T-helper 2 cell (primary cell): ENCODE measurements around the gene BLOC1S4.

Experiments
- DNase-seq, 5 experiments: peaks; one replicate each; pipeline versions ENCODE4 v3.0.0 to v3.0.0-alpha.2; 2012 to 2022

BLOC1S4 gene

DNA sequence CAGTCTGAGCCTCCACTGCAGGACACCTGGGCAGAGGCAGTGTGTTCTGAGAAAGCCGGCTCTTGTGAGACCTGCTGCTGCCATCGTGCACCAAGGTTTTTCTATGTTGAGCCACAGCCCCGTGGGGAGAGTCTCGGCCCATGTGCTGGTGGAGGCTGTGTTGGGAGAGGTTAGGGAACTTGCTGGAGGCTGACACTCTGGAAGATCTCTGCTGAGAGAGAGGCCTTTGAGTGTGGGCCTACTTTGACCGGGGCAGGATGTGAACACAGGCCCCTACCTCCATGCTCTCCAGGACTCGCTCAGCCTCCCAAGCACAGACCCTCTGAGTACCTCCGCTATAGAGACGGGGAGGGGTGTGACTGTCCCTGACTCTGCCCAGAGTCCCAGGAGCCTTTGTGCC, 23.6 kb upstream of the BLOC1S4 start:
- DNase-seq: no peak

DNA sequence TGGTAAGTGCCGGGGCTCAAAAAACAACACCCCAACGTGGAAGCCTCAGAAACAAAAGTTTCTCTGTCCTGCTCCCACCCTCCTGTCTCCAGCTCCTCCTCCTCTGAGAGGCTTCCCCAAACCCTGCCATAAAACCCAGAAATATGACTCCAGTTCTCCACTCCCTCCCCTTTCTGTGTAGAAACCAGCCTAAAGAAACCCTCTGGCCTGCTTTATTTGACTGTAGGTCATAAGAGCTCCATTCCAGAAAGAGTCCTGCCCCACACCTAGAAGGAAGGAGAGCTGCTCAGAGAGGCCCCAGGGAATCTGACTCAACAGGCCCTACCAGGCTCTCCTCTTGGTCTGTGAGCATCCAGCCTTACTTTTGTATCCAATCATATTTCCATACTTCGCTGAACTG, 23.2 kb upstream of the BLOC1S4 start:
- no peak for DNase-seq

DNA sequence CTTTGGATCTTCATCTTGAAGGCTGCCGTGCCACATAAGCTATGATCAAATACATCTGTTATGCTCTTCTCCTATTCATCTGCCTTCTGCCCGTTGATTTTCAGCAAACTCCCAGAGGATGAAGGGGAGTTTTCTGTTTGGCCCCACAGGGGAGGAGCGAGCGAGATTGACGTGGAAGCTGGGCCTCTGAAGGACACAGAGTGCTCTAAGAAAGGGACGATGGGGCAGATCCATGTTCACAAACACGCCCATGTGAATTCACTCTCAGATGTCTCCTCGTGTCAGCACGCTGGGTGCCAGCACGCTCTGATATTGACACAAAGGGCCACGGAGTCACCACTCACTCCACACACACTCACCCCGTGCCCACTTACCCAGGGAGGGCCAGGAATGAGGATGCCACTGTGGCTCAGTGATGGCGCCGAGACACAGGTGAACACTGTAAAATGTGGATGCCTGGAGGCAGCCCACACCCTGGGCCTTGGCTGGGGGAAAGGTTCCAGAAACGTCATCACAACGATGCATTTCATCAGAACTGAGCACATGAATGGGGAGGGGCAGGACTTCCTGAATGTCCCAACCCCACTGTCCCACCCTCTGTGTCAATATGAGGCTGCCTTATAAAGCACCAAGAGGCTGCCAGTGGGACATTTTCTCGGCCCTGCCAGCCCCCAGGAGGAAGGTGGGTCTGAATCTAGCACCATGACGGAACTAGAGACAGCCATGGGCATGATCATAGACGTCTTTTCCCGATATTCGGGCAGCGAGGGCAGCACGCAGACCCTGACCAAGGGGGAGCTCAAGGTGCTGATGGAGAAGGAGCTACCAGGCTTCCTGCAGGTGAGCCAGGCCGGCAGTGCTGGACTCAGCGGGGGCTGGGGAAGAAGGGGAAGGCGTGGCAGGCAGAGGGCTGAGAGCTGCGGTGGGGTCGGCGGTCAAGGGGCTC, 22.5 kb upstream of the BLOC1S4 start, which contains the start of gene S100P:
Gene S100P (plus strand): TSS at position 648 of the 946 bp plus-strand sequence. CDS start 55 bp downstream, at position 703.
- DNase-seq: peak in 1 of 5 experiments; percentile 41

DNA sequence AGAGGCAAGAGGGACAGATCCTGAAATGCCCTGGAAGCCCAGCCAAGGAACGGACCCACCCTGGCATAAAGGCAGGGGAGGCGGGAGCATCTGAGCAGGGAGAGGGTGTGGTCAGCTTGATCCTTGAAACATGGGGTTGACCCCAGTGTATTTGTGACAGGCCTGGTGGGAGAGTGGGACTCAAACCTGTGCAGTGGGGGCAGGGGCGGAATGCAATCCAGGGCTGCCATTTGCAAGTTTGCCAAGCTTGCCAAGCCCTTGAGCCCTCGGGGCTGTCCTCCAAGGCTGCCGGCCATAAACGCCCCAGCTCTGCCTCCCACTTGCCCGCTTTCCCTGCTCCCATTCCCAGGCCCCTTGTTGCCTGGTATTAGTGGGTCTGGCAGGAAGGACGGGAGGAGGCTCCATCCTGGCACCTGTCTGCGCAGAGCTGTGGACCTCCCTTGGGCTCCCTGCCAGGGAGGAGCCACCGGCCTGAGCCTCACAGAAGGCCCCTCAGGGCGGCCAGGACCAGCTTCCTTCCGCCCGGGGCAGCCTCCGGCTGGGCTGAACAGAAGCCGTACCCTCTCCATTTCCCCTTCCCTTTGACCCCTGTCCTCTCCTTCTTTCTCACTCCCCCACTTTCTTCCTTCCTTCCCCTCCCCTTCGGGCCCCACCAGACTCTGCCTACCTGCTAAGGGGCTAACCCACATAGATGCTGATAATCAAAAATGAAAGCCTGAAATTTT, 21.6 kb upstream of the BLOC1S4 start:
- DNase-seq: peak in 2 of 5 experiments; percentile 52 to 69

DNA sequence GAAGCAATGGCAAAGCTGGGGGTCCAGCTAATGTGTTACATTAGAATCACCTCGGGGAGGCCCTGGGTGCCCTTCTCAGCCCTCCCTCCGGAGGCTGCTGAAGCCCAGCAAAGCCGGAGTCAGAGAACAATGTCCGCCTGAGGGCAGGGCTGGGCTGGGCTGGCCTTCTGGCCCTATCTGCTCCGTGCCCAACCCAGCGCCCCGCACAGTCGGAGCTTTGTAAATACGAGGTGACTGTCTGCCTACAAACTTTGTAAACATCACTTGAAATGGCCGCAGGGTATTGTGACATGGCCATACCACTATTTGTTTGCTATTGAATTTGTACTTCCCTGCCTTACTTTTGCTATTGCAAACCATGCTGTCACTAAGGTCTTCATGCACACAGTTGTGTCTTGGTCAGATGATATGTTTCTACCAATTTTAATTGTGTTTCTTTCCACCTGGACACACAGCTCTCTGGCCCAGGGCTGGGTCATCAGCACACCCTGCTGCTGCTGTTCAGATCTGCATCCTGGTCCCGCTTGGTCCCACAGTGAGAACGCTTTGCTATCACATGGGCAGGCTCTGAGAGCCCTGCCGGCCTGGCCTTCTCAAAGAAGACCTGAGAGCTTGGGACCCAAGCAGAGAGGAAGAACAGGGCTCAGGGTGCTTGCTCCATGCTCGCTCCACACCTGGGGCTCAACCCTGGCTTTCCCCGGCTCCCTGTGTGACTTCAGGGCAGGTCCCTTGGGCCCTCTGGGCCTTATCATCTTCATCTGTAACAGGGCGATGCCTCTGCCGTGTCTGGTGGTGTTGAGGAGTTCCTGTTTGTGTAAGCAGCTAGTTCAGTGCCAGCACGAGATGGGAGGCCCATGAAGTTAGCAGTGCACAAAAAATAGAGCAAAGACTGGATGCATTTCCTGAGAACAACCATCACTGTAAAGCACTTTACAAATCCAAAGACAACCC, 20.0 kb upstream of the BLOC1S4 start:
- peak in 4 of 5 experiments; percentile 23 to 98 (median 64) for DNase-seq

DNA sequence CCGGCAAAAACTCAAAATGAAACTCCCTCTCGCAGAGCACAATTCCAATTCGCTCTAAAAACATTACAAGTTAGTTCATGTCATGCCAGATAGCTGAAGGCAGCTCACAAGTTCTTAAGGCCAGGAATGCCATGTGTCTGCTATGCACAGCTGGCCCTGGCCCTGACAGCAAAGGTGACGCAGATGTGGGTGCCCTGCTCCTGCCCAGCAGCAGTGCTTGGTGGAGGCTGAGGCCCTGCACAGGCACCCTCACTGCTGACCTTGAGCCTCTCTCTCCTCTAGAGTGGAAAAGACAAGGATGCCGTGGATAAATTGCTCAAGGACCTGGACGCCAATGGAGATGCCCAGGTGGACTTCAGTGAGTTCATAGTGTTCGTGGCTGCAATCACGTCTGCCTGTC, 19.4 kb upstream of the BLOC1S4 start:
- DNase-seq: no peak

DNA sequence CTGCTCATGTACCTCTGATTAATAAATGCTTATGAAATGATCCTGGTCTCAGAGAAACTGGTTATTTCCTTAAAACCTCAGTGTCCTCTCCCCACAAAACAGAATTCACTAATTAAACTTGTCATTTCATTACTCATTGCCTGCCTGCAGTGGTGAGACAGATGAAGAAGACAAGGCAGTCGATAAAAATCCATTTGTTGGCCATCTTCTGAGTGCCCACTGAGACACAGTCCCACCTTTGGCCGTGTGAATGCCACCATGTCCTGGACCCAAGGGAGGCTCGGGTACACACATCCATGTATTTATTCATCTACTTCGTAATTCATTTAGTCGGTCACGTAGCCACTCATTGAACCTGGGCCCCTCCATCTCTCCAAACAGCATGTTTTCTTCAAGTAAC, 18.8 kb upstream of the BLOC1S4 start:
- peak in 1 of 5 experiments; percentile 51 for DNase-seq

DNA sequence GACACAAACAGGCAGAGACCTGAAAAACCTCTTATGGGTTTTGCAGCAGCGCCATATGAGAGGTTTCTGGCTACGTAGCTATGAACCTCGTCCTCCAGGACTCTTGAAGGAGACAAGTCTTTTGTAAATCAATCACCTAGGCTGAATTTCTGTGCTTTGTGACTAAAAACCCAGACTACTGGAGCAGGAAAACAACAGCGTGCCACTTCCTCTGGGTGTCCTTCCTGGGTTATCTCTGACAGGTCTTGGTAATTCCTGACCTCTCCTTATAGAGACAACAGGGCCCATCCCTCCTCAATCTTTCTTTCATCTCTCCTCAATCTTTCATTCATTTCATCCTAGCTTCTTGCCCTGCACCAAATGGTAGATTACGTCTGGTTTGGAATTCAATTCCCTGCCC, 16.6 kb upstream of the BLOC1S4 start:
- no peak for DNase-seq

DNA sequence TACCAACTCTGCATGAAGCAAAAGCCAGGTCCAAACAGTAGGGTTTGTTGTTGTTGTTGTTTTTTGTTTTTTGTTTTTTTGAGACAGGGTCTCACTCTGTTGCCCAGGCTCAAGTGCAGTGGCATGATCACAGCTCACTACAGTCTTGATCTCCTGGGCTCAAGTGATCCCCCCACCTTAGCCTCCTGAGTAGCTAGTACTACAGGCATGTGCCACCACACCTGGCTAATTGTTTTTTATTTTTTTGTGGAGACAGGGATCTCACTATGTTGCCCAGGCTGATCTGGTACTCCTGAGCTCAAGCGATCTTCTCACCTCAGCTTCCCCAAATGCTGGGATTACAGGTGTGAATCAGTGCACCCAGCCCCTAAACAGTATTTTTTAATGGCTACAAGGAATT, 16.1 kb upstream of the BLOC1S4 start:
- no peak for DNase-seq

DNA sequence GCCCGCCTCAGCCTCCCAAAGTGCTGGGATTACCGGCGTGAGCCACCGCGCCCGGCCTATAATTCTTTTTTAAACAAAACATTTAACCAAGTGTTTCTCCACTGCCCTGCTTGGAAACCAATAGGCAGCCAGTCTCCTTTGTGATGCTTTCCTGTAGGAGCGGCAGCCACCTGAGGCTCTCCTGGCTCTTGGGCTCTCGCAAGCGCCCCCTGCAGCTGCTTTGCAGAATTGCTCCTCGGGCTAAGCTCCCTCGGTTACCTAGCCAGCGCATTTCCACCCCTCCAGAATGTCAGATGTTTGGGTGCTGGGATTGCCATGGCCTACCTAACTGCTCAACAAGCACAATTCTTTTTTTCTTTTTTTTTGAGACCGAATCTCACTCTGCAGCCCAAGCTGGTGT, 14.6 kb upstream of the BLOC1S4 start:
- DNase-seq: peak in 3 of 5 experiments; percentile 27 to 61 (median 32)

DNA sequence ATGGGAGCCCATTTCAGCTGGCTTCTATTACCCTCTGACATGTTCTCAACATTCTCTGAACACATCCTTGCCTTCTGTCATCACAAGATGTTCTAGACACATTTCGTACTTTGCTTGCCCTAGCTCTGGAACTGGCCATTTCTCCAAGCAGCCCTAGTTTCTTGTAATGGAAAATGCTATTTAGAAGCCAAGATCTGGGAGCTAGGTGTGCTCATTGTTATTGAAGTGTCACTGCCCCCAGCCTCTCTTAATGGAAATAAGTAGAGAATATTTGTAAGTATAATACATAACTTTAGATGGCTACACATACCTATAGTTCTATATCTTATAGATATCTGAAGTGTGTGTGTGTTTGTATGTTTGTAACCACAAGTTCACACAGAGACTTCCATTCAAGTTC, 13.2 kb upstream of the BLOC1S4 start:
- no peak for DNase-seq

DNA sequence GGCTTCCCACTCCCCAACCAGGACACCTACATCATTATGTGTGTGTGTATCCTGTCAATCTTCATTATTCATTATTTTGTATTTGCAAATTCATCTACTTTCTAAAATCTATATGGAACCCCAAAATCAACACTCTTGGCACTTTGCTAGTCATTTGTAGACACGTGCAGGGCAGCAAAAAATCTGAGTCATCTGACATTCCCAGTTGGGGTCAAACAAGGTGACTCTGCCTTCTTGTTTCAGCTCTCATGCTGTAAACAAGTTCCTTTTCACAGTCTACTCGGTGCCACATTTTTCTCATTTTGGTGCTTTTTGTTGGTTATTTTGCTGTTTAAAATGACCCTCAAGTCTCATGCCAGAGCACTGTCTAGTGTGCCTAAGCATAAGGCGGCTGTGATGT, 12.2 kb upstream of the BLOC1S4 start:
- no peak for DNase-seq

DNA sequence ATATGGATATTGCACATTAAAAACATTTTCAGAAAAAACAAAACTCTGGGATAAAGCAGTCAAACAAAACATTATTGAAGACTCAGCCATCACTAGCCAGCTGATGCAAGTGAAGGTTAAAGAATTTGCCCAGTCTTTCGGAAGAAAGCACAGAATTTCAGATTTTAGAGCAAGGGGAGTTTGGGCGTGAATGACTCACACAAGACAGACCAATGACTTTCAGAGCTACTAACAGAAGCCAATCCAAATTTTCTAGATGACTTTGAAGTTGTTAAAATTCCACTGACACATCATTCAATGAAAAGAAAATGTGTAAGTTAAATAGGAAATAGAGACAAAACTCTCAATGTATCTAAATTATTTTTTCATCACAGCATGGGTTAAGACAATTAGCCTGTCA, 10.3 kb upstream of the BLOC1S4 start:
- DNase-seq: no peak

DNA sequence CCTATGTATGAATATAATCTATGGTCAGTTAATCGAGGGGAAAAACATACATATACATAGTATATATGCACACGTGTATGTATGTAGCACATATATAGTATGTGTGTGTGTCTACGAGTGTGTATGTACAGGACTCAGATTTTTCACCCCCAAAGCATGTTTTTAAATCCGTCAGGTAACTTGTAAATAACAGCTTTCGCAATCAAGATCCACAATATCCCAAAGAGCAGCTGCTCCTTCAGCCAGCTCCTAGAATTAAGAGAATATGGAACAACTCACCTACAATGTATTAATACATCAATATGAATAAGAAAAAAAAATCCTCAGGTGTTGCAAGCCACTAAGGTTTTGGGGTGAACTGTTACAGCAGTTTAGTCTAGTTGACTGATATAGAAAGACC, 9.8 kb upstream of the BLOC1S4 start:
- no peak for DNase-seq

DNA sequence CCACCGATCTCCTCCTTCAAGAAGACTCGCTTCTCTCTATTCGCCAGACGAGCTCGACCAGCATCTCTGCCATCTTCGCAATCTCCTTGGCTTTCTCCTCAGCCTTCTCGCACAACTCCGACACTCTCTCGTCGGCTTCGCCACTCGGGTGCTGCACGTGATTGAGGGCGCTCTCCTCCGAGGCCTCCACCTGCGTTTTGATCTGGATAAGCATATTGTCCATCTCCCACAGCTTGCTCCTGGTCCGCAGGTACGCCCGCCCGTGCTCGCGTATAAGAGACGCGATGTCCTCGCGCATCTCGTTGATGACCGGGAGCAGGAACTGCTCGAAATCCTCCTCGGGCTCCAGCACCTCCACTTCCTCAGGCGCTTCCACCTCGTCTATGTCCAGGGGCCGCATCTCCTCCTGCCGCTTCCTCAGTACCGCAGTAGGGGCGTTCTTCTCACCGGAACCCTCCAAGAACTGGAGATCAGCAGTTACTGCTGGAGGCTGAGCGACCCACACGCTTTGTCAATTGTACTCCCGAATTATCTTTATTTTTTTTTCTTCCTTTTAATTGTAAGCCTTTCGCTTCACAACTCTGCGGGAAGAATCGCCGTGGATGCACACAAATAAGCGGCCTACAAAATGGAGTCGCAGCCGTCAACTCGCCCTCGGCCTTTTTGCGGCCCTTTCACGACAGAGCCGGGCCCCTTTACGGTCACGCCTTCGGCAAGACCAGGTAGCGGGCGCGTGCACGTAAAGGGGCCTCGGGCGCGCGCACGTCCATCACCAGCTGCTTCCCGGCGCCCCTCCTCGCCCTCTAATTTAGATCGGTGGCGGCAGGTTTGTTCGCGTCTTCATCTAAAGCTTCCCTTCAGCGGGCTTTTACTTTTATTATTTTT, 6.5 kb upstream of the BLOC1S4 start, which contains the start of gene MRFAP1L1:
Gene MRFAP1L1 (minus strand): TSS at position 636 of the 885 bp plus-strand sequence. CDS start 236 bp downstream, at position 400.
- peak; percentile 94 to 99 (median 95) for DNase-seq

DNA sequence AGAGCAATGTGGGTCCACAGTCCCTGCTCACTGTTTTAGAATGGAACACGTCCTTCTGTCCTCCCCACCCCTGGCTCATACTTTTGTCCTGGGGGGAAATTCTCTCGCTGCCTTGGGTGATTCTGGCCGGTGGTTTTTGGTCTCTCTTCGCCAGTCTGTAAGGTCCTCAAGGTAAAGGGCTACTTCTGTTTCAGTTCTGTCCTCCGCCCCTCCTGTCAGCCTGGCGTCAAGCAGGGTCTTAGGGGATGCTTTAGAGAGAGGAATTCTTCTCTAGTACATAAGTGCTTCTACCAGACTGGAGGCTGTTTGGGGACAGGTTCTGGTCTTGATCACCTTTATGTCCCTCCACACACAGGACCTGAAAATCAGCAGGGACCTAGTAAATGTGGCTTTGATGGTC, 5.7 kb upstream of the BLOC1S4 start:
- no peak for DNase-seq

DNA sequence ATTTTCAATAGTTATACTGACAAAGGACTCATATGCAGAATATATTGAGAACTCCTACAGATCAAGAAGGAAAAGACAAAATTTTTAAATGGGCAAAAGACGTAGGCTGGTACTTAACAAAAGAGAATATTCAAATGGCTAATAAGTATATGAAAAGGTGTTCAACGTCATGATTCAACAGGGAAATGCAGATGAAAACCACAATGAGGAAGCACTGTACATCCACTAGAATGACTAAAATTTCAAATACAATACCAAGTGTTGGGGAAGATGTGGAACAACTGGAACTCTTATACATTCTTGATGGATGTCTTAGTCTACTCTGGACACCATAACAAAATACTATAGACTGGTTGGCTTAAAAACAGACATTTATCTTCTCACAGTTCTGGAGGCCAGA, 5.0 kb upstream of the BLOC1S4 start:
- no peak for DNase-seq

DNA sequence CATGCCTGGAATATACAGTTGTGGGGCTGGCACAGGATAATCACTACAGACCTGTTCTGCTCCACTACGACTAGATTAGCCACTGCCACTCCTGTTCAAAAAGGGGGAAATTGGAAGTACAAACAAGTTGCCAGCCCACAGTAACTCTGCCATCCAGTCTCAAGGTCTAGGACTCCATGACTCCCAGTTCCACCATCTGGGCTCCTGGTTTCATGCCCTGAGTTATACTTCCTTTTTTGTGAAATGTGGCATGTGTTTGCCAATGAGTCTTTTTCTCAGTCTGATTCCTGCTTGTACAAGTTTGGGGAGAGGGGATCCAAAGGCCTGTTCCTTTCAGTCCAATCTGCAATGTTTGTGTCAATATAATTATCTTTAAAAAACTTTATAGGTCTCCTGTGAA, 1.0 kb upstream of the BLOC1S4 start:
- DNase-seq: no peak

DNA sequence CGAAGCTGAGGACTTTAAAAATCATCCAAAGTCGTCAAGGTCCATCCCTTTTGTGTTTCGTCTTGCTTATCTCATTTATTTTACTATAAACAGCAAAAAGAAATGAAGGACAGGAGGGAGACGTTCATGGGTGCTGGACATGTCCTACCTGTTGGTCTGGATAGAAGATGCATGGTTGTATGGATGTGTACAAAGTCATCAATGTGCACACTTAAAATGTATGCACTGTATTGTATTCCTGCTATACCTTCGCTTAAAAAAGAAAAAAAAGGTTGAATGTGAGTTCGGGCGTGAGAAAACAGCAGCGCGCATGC, 313 bp upstream of the BLOC1S4 start:
- DNase-seq: no peak

DNA sequence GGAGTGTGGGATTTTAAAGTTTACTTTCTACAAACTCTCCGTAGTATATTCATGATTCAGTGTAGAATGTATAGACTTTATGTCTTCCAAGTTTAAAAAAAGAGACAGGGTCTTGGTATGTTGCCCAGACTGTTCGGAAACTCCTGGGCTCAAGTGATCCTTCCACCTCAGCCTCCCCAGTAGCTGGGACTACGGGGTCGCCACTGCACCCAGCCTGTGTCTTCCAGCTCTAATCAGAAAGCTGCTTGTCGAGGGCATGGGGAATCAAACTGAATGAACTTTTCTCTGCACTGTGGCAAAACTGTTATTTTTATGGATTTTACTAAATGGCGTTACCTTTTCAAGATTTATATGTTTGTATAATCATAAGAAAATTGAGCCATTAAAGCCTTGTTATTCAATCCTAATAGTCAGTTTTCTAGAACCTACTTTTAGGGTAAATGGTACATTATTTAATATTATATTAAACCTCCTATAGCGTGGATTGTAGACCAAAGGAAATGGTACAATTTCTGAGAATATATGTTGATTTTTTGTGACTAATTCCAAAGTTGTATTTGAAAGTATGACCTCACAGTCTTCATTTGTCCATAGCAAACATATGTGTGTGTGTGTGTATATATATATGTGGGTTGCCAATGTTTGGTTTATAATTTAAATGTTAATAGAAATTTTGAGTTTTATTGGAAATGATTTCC, 1.1 kb downstream of the BLOC1S4 start:
- DNase-seq: no peak
